Measurements from ENCODE around the gene SLC33A1.

DNA sequence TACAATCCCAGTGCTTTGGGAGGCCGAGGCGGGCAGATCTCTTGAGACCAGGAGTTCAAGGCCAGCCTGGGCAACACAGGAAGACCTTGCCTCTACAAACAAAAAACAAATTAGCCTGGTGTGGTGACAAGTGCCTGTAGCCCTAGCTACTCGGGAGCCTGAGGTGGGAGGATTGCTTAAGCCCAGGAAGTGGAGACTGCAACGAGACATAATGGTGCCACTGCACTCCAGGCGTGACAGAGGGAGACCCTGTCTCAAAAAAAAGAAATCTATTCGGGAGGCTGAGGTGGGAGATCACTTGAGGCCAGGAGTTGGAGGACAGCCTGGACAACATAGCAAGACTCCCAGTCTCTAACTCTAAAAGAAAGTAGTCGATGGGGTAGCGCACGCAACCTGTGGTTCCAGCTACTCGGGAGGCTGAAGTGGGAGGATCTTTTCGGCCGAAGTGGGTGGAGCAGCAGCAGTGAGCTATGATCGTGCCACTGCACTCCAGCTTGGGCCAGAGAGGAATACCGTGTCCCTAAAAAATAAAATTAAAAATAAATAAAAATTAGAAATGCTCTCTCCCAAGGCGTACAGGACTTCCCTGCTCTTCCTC, 48.9 kb downstream of the SLC33A1 start:
- TF ChIP-seq, protein P1, sequence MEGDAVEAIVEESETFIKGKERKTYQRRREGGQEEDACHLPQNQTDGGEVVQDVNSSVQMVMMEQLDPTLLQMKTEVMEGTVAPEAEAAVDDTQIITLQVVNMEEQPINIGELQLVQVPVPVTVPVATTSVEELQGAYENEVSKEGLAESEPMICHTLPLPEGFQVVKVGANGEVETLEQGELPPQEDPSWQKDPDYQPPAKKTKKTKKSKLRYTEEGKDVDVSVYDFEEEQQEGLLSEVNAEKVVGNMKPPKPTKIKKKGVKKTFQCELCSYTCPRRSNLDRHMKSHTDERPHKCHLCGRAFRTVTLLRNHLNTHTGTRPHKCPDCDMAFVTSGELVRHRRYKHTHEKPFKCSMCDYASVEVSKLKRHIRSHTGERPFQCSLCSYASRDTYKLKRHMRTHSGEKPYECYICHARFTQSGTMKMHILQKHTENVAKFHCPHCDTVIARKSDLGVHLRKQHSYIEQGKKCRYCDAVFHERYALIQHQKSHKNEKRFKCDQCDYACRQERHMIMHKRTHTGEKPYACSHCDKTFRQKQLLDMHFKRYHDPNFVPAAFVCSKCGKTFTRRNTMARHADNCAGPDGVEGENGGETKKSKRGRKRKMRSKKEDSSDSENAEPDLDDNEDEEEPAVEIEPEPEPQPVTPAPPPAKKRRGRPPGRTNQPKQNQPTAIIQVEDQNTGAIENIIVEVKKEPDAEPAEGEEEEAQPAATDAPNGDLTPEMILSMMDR (IDR thresholded peaks at IDR 0.05): no peak
- TF ChIP-seq POLR2A (IDR thresholded peaks at IDR 0.05): no peak

All from lower leg skin (tissue), 3 donors.